GM21423 (cell line): ENCODE measurements around the gene SOCS4.
A peak's percentile ranks its signal among the peaks of the same experiment; 100 is the strongest.
"Not testable (repeated sequence)": the region's sequence is repeated elsewhere in the genome, so short reads cannot be mapped to it uniquely, and the experiment has no call there.

Source experiments
- ATAC-seq: cut with Tn5 transposase; IDR thresholded peaks from one replicate; pipeline ENCODE4 v1.9.1; 2021; ENCODE audit warnings: mild to moderate bottlenecking, moderate library complexity; ENCODE audit not compliant: unreplicated experiment

The SOCS4 gene

GRCh38 chr14:55051423-55052268, 24.6 kb downstream of the SOCS4 start, which contains the start of gene MAPK1IP1L:
TSS of gene MAPK1IP1L (plus strand) at chr14:55051647. CDS start at chr14:55061684, 10,037 bp downstream.
- peak; percentile 85 for ATAC-seq

GRCh38 chr14:55052269-55052930, 25.4 kb downstream of the SOCS4 start:
- ATAC-seq: no peak

- no peak for ATAC-seq
These were observed 26.0 kb downstream of the SOCS4 start for GRCh38 chr14:55053018-55053417.

GRCh38 chr14:55053500-55053899, 26.5 kb downstream of the SOCS4 start:
- ATAC-seq: no peak

DNA sequence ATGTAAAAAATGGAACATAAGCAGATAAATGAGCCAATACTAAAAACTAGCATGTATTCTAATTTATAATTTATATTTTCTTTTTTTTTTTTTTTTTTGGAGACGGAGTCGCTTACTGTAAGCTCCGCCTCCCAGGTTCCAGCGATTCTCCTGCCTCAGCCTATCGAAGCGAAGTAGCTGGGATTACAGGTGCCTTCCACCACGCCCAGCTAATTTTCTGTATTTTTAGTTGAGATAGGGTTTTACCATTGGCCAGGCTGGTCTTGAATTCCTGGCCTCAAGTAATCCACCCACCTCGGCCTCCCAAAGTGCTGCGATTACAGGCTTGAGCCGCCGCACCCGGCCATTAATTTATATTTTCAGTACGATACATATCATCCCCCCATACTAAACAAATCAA, 27.1 kb downstream of the SOCS4 start:
- ATAC-seq: no peak

- ATAC-seq: no peak
These were observed 30.9 kb downstream of the SOCS4 start for GRCh38 chr14:55057919-55058318.

DNA sequence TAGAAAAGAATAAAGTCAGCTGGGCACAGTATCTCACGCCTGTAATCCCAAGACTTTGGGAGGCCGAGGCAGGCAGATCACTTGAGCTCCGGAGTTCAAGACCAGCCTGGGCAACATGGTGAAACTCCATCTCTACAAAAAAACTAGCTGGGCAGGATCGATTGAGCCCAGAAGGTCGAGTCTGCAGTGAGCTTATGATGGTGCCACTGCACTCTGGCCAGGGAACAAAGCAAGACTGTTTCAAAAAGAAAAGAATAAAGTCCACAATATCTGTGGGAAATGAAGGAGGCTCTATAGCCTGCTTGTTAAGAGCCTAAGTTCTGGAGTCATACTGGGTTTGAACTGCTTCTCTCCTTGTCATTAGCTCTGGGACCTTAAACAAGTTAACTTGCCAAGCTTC, 32.3 kb downstream of the SOCS4 start:
- no peak for ATAC-seq

DNA sequence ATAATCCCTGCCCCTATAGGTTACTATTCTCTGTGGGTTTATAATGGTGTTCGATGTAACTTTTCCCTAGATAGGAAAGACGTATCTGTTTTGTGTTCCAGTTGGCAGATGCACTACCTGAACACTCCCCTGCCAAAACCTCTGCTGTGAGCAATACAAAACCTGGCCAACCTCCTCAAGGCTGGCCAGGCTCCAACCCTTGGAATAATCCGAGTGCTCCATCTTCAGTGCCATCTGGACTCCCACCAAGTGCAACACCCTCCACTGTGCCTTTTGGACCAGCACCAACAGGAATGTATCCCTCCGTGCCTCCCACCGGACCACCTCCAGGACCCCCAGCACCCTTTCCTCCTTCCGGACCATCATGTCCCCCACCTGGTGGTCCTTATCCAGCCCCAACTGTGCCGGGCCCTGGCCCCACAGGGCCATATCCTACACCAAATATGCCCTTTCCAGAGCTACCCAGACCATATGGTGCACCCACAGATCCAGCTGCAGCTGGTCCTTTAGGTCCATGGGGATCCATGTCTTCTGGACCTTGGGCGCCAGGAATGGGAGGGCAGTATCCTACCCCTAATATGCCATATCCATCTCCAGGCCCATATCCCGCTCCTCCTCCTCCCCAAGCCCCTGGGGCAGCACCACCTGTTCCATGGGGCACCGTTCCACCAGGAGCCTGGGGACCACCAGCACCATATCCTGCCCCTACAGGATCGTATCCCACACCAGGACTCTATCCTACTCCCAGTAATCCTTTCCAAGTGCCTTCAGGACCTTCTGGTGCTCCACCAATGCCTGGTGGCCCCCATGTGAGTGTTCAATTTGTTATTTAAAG, 35.7 kb downstream of the SOCS4 start:
- ATAC-seq: no peak

GRCh38 chr14:55064896-55065295, 37.9 kb downstream of the SOCS4 start:
- ATAC-seq: not testable (repeated sequence)

DNA sequence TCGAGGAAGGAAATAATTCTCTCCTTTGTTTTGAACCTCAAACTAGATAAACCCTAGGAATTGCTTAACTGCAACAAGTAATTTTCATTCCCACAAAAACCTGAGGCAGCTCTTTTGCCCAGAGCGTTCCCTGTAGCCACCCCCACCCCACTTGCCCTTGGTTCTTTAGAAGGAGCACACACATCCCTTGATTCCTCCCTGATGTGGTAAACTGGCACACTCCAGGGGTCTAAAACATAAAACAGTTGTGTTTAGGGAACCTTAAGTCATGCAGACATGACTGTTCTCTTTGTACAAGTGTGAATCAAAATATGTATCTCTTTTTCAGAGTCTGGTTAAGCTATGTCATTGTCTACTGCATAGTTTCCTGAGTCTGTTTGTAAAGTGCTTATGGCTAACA, 38.4 kb downstream of the SOCS4 start:
- no peak for ATAC-seq

GRCh38 chr14:55066223-55066622, 39.2 kb downstream of the SOCS4 start:
- no peak for ATAC-seq

GRCh38 chr14:55070981-55071411, 44.0 kb downstream of the SOCS4 start:
- no peak for ATAC-seq

DNA sequence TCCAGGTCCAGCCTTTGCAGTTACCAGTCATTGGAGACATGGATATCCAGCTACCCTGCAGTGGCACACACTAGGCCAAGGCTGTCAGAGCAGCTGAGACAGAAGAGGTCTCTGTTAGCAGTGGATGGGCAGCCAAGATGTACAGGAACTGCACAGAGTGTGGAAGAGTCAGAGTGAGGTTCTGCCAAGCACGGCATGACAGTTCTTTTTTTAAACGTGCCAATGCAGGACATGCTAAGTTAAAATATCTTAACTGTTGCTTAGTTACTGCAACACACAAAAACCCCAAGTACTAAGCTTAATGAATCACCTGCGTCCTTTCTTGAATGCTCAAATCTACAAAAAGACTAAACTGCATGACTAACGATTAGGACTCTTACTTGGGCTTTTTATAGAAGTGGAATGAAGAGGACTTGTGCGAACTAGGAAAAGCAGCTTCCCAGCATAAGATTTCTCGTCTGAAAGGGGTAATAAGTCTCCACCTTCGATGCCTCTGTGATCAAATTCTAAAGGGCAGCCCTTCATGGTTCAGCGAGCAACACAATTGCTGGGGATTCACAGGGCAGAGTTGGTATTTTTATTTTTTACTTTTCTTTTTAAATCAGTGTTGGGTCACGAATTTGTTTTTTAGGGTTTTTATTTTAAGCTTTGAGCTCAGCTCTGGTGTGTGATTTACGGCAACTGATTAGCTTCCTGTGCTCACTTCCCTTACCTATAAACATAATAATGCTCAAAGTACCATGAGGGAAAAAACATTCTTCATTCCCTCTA, 45.0 kb downstream of the SOCS4 start:
- ATAC-seq: peak; percentile 51

DNA sequence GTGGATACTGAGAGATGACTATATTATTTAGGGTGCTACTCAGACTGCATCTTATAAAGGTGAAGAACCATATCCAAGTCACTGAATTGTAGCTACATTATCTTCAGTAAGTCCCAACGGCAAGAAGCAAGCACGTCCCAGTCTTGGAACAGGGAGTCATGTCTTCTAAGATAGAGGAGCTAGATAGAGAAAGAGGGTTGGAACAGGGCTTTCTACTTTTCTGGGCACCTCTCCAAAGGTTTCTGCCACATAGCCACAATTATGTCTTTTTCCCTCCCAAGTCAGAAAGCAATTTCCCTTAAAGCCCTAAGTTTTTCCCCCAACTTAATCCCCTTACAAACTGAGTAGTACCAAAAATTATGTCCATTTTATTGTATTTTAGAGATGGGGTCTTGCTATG, 46.8 kb downstream of the SOCS4 start:
- no peak for ATAC-seq

DNA sequence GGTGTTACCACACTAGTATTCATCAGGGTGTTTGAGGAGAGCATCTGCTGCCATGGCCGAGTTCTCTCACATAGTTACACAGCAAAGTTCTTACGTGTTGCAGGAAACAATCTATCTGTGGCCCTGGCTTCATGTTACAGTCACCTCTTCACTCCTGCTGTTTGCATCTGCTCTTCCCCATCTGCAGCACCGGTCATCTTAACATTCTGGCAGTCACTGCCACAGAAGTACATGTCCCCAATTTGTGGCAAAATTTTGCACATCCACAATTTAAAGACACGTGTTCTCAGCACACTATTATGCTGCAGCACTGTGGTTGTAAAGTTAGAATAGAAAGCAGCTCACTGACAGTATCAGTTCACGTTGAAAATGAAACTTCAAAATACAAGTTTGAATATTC, 47.6 kb downstream of the SOCS4 start:
- ATAC-seq: peak; percentile 41

- no peak for ATAC-seq
These were observed 48.7 kb downstream of the SOCS4 start for GRCh38 chr14:55075628-55076175.

GRCh38 chr14:55077170-55078151, 50.4 kb downstream of the SOCS4 start:
- no peak for ATAC-seq

DNA sequence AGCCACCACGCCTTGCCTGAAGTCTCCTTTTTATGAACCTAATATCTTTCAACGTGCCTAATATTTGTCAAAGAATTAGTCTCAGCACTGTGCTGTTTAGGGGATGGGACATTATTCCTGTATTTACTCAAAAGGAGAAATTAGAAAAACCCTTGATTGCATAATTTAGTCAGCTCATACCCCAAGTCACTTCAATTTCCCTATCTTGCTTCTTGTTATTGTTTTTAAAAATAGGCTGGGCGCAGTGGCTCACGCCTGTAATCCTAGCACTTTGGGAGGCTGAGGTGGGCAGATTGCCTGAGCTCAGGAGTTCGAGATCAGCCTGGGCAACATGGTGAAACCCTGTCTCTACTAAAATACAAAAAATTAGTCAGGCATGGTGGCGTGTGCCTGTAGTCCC, 52.9 kb downstream of the SOCS4 start:
- ATAC-seq: not testable (repeated sequence)
